CD1c-positive myeloid dendritic cell (primary cell): ENCODE measurements around the gene LRRC27.
A peak's percentile ranks its signal among the peaks of the same experiment; 100 is the strongest.

Source experiments
- DNase-seq: peaks from one replicate; pipeline ENCODE4 v3.0.0-alpha.2; 2016; ENCODE audit errors: extremely low spot score

LRRC27 gene

DNA sequence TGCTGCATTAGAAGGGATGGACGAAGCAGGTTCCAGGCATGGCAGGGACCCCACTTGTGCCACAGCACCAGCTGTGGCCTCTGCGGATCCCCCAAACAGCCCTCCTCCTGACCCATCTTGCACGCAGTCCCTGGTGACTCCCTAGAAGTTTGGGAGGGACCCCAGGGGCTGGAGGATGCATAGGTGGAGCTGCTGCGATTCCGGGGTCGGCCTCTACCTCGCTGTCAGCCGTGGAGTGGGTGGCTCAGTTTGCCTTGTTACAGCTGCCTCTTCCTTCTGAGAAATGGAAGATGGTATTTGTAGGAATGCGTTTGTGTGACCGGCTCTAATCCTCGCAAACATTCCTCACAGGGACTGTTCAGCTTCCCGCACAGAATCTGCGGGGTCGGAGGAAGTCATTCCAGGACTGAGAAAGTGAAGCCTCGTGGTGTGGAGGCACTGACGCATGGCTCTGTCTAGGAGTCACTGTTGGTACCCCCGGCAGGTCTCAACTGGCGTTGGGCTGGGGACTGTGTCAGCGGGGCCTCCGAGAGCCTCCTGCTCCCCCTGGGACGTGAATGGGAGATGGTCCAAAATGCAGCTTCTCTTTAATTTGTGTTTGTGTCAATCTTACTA lies 82.5 kb downstream of the LRRC27 start:
- no peak for DNase-seq

DNA sequence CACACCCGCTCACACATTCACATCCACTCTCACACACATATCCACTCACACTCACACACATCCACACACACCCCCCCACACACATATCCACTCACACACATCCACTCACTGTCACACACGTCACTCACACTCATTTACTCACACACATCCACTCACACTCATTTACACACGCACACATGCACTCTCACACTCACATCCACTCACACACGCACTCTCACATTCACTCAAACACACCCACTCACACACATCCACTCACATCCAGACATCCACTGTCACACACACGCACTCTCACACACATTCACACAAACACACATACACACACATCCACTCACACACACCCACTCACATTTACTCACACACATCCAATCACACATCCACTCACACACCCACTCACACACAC lies 83.3 kb downstream of the LRRC27 start:
- no peak for DNase-seq

DNA sequence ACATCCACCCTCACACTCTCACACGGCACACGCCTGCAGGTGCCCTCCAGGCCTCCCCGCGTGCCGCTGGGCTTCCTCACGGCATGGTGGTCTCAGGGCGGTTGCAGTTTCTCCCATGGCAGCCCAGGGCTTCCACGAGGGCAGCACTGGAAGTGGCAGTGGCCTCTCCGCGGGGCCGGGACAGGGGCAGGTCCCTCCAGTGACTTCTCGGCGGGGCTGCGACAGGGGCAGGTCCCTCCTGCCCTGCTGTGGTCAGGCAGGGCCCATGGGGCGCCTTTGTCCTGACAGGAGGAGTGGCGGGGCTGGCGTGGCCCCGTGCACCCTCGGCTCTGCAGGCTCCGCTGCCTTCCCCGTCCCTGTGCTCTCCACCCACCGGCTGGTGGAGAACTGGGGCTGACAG lies 84.0 kb downstream of the LRRC27 start:
- no peak for DNase-seq

DNA sequence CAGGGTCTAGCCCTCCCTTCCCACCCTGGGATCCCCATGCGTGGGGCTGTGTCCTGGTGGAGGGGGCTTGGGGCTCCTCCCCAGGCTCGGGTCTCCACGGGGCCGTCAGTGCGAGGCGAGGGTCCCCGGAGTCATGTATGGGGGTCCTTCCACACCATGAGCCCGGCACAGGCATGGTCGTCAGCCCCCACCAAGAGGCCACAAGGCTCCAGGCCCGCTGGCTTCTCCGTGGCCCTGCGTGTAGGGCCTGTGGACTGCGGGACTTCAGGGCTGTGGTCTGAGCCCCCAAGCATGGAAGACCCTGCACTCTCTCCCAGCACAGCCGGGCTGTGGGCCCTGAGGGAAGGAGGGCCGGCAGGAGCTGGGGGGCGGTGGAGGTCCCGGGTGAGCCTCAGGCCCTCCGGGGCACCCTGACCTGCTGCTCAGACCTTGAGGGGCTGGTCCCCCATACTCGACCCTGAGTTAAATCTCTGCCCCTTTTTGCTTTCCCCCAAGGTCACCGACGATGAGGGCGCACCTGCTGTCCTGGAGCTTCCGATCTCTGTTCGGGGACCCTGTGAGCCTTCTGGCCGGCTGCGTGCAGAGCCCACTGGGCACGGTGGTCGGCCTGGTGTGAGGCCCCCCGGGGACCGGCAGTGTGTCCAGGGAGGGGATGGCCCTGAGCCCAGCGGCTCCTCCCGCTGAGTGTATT lies 84.7 kb downstream of the LRRC27 start:
- DNase-seq, result no peak

DNA sequence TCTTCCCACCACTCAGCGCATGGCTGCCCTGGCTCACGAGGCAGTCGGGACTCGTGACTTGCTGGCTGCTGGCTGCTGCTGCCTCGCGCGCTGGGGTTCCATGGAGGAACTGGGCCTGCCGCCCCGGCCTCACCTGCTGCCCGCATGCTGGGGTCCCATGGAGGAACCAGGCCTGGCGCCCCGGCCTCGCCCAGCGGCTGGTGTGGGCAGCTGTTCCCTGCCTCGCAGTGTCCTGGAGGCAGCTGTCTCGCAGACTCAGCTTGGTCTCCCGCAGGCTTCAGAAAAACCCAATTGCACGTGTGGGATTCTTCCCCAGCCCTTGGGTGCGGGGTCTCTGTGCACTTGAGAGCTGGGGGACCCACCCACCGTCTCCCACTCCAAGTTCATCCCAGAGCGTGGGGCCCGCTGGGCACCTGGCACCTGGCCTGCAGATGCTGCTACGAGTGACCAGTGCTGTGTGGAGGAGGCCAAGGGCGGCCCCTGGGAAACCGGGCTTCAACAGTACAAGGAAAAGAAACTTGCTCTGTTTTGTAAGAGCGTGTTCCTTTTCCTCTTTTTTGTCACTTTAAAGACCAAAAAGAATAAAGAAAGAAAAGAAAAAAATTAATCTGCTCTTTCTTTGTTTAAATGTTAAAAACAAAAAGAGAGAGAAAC lies 85.4 kb downstream of the LRRC27 start:
- peak; percentile 49 for DNase-seq

DNA sequence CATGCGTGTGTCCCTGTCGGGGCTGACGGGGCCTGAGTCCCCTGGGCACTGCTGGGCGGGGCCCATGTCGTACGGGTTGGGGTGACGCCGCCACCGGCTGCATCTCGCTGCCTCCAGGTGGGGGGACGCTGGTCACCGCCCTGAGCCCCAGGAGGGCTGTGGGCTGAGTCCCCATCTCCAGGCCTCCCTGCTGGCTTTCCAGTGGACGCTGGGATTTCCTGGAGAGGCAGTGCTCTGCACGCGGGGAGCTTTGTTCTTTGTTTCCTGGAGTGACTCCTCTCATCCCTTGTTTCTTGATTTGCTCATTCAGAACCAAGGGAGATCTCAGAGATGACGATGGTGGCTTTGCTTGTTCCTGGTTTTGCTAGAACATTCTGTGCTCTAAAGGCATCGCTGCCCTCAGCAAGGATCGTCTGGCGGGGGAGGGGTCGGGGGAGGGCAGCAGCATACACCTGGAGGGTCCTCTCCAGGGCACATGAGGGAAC lies 86.0 kb downstream of the LRRC27 start:
- DNase-seq, result peak; percentile 22

DNA sequence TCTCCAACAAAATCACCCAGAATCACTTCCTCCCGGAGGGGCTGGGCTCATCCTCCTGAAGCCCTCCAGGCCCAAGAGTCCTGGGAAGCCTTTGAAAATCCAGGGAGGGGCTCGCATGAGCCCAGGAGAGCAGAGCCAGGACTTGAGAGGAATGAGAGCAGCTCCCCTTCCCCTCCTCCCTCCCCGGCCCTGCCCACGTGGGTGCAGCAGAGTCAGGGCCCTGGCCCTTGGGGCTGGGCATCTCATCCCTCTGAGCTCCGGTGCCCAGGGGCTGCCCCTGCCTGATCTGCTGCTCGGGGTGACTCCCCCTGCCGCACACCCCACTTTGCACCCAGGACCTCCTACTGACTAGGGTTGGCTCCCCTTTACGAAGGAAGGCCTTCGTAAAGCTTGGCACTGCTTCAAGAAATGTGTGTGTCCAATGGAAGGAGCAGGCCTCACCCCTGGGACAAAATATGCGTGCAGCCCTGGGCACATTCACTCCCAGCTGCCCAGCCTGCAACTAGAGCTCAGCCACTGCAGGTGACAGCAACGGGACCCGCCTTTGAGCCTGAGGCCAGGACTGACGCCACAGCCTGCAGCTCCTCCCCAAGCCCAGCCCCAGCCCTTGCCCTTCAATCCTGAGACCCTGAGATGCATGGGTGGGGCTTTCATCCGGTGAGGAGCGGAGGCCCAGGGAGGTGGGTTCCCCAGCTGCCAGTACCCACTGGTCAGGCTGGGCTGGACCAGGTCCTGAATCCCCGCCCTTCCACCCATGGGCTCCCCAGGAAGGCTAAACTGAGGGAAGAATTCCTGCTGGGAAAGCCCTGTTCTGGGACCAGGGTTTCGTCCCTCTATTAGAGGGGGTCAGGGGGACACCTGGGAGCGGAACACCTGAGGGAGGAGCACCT lies 86.8 kb downstream of the LRRC27 start:
- DNase-seq, result no peak

DNA sequence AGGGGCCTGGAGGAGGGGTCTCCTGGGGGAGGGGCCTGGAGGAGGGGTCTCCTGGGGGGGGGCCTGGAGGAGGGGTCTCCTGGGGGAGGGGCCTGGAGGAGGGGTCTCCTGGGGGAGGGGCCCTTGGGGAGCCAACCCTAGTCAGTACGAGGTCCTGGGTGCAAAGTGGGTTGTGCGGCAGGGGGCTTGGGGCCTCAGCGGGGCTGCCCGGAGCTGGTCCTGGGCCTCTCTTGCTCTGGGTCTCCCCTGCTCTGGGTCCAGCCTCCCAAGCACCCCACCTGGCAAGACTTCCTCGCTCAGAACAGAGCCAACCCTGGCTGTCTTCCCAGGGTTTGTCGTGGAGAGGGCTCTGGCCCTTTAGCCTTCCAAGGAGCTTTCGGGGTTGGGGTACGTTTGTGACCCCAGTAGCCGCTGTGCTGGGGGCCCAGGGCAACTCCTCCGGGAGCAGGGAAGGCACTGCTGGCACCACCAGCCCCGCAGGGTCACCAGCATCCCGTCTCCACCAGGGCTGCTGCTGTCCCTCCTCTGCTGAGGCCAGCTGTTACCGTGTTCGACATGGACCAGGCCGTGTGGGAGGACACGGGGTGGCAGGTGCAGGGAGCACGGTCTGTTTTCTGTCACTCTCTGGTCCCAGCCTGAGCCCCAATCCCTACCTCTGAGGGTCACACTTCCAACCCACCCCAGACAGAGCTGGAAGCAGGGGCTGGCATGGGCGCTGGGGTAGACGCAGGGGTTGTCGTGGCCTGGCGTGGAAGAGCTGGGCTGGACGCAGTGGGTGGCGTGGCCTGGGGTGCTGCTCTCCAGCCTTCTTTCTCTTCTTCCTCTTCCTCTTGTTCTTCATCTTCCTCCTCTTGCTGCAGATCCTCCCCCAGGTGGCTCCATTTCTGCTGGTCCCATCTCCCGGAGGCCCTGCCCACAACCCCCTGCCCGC lies 87.8 kb downstream of the LRRC27 start:
- no peak for DNase-seq

DNA sequence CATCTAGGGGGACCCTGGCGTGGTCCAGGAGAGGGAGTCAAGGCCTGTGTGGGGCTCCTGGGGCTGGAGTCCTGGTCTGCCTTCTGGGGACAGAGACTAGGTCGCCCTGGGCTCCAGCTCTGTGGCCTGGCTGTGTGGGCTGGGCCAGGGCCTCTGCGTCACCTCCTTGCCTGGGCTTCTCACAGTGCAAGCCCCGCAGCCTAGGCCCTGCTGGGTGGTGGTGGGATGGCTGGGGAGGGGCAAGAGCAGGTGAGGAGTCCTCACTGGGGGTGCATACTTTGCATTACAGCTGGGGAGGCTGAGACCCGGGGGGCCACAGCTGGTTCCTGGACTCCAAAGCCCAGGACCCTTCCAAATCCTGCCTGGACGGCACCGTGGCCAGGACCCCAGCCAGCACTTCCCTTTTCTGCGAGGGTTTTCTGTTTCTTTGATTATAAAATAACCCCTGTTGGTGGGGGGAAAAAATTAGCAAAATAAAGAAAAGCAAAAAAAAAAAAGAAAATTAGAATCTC lies 88.5 kb downstream of the LRRC27 start:
- DNase-seq, result peak; percentile 64

DNA sequence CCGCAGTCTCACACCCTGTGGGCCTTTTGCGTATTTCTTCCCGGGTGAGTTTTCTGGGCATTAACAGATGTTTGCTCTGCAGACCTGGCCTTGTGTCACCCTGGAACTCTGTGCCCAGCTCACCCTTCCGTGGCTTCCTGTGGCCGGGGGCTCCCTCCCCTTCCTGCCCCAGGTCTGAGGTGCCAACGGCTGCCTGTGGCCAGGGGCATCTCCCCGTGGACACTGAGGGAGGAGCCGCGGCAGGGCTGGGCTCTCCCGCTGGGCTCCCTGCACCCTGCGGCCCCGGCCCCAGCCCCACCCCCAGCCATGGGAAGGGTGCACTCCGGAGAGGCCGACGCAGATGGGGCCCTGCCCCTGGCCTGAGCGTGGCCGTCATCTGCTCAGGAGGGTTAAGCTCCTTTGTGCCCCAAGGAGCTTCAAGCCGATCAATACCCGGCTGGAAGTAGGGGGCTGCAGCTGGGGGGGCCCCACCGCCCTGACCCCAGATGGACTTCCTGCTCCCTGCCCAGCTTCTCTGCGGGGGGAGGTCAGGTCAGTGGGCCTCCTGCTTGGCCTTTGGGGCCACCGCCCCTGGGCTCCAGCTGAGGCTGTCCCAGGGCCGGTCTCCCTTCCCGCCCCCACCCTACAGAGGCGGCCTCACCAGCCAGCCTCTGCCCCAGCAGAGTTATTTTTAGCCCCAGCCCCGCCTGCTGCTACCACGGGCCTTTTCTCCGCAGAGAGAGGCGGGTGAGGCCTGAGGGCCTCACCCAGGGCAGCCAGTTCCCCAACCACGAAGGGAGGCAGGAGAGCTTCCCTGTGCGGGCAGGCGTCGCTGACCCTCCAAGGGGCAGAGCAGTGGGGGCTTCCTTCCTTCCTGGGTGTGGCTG lies 89.2 kb downstream of the LRRC27 start:
- peak; percentile 78 for DNase-seq

DNA sequence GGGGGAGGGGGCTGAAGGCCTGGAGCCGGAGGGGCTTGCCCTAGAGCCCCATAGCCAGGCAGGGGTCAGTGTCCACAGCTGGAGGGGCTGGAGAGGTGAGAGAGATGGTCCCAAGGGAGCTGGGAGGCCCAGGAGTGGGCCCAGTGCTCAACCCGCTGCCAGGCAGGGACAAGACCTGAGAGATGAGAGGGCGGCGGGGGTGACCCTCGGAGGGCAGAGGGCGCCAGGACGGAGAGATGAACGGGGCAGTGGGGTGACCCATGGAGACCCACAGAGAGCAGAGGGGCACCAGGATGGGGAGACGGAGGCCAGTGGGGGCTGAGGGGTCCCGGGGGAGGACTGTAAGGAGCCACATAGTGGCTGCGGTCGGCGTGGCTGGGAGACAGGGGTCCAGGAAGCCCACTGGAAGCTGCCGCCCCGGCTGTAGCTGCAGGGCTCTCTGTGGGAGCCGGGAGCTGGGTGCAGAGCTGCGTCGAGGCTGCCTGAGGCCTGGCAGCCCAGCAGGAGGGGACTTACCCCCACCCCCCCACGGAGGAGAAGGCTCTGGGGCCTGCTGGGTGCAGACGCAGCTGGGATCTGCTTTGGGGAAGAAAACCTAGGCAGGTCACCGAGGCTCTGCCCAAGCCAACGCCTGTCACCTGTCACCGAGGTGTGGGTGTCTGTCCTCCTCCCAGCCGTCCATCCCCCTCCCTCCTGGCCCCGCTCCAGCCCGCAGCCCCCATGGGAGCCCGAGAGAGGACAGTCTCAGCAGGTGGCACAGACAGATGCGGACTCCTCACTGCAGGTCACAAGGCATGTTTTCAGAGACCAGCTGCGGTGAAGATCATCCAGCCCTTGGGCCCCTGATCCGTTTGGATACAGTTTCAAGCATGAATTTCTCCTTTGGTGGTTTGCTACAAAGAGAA lies 90.1 kb downstream of the LRRC27 start:
- DNase-seq, result no peak

DNA sequence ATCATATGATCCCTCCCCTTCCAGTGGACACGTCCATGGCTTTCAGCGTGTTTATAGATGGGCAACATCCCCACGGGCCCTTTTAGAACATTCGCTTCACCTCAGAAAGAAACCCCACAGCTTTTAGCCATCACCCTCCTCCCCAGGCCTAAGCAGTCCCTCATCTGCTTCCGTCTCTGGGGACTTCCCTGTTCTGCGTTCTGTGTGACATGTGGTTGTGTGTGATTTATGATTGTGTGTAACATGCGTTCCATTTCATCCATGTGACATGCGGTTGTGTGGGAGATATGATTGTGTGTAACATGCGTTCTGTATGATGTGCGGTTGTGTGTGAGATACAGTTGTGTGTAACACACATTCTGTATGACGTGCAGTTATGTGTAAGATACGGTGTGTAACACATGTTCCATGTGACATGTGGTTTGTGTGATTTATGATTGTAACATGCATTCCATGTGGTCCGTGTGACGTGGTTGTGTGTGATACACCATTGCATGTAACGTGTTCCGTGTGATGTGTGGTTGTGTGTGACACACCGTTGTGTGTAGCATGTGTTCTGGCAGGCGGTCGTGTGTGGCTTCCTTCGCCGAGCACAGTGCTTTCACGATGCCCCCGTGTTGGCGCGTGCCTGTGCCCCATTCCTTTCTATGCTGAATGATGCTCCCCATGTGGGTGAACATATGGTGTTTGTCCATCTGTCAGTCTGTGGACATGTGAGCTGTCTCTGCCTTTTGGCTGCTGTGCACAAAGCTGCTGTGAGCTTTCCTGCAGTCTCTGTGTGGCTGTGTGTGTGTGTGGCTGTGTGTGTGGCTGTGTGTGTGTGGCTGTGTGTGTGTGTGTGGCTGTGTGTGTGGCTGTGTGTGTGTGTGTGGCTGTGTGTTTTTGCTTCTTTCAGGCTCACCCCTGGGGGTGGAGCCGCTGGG lies 91.2 kb downstream of the LRRC27 start:
- DNase-seq, result peak; percentile 66

DNA sequence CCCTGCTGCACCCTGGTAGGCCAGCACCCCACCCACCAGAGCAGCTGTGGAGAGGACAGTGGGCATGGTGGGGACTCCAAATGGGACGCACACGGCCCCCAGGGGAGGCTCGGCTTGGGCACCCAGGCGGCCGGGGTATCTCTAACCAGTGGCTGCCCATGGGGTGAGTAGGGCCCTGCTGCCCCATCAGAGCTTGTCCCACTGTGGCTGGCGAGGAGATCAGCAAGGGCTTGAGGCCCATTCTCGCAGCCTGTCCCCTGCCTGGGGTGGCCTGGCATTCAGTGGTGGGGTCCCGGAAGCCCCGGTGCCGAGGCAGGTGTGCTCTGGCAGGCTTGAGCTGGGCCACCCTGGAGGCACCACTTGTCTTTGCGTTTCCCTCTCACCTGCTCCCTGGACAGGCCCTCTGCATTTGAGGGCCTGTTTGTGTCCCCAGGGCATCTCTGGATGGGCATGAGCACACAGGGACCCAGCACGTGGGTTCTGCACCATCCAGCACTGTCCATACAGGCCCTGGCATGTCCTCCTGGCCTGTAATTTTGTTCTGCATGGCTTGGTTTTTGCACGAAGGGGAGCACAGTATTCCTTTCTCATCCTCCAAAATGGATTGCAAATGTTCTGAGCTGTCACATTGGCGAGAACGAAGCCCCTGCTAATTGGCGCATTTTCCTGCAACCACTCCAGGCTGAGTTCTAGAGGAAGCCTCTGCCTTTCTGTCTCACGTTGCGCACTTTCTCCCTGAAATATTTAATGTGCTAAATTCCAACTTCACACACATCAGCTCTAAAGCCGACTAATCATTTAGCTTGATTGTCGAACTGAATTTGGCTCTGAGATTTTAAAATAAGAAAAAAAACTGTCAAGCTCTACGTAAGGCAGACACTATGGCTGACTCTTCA lies 92.2 kb downstream of the LRRC27 start:
- DNase-seq, result no peak

DNA sequence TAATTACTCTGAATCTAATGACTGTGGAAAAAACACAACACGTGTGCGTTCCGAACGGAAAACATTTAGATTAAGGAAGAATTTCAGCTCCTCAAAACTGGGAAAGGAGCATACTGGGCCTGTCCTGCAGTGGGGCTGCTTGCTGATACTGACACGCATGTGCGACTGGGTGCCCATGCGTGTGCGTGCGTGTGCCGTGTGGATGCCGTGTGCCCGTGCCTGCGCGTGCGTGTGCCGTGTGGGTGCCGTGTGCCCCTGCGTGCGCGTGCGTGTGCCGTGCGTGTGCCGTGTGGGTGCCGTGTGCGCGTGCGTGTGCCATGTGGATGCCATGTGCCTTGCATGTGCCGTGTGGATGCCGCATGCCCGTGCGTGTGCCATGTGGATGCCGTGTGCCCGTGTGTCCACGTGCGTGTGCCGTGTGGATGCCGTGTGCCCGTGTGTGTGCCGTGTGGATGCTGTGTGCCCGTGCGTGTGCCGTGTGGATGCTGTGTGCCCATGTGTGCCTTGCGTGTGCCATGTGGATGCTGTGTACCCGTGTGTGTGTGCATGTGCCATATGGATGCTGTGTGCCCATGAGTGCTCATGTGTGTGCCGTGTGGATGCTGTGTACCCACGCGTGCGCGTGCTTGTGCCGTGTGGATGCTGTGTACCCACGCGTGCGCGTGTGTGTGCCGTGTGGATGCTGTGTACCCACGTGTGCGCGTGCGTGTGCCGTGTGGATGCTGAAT lies 93.2 kb downstream of the LRRC27 start:
- no peak for DNase-seq

DNA sequence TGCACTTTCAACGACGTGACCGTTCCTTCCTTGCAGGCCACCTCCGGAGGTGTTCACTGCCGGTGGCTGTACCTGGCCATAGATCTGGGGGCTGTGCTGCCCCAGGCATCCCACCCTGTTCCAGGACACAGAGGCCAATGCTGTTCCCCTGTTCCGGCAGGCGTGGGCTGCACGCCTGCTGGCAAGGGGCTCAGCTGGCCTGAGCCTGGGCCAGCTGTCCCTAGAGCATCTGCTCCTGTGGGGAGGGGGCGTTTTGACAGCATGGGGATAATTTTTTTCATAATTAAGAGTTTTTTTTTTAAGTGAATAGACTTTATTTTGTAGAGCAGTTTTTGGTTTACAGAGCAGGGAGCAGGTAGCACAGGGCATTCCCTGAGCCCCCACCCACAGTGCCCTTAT lies 93.8 kb downstream of the LRRC27 start:
- DNase-seq, result no peak
